Measurements from ENCODE around the gene ATG101. TPM values are rescaled to one million over a fixed set of nuclear protein-coding genes. Genes with fewer than 3 reads are reported as not detected.

Gene ATG101
- total and polyA plus RNA-seq, 2 of the 13 experiments (the other 11 are each of a cell fraction or from before 2014, with no cell fraction given) = 58.2 to 67.7 TPM

- TF ChIP-seq LBX2 (CRISPR knock-in tag; IDR thresholded peaks at IDR 0.05; ENCODE audit: borderline replicate concordance) (no peak), BRCA1 (CRISPR knock-in tag; IDR thresholded peaks at IDR 0.05) (no peak), ZFP91 (CRISPR knock-in tag; IDR thresholded peaks at IDR 0.05; ENCODE audit: borderline replicate concordance) (0 out of 2 replicates have a peak, but pooled peaks have one; percentile 16), SOX5 (CRISPR knock-in tag; IDR thresholded peaks at IDR 0.05; ENCODE audit: borderline replicate concordance) (no peak), SAFB2 (CRISPR knock-in tag; IDR thresholded peaks at IDR 0.05; ENCODE audit: borderline replicate concordance, low read depth) (no peak), TRAFD1 (CRISPR knock-in tag; IDR thresholded peaks at IDR 0.05; ENCODE audit: borderline replicate concordance) (no peak), PITX1 (CRISPR knock-in tag; IDR thresholded peaks at IDR 0.05) (0 out of 2 replicates have a peak, but pooled peaks have one; percentile 24), DBP (CRISPR knock-in tag; IDR thresholded peaks at IDR 0.05; ENCODE audit: not compliant biosample characterization) (no peak), HNRNPUL1 (IDR thresholded peaks at IDR 0.05; ENCODE audit: low read depth, low read length) (no peak), ZNF362 (CRISPR knock-in tag; IDR thresholded peaks at IDR 0.05; ENCODE audit: borderline replicate concordance) (no peak), DPF2 (CRISPR knock-in tag; IDR thresholded peaks at IDR 0.05; ENCODE audit: borderline replicate concordance, low read depth) (no peak), RFXANK (CRISPR knock-in tag; IDR thresholded peaks at IDR 0.05) (no peak), ZNF878 (CRISPR knock-in tag; IDR thresholded peaks at IDR 0.05) (peak; percentile 36; the same call in 1 of the 2 replicates), ZNF772 (CRISPR knock-in tag; IDR thresholded peaks at IDR 0.05) (no peak), KAT2B (IDR thresholded peaks at IDR 0.05; ENCODE audit: borderline replicate concordance, low read depth, low read length) (no peak), DNMT3B (CRISPR knock-in tag; conservative IDR thresholded peaks at IDR 0.05) (0 out of 2 replicates have a peak, but pooled peaks have one; percentile 52)
- TF ChIP-seq, protein P1, sequence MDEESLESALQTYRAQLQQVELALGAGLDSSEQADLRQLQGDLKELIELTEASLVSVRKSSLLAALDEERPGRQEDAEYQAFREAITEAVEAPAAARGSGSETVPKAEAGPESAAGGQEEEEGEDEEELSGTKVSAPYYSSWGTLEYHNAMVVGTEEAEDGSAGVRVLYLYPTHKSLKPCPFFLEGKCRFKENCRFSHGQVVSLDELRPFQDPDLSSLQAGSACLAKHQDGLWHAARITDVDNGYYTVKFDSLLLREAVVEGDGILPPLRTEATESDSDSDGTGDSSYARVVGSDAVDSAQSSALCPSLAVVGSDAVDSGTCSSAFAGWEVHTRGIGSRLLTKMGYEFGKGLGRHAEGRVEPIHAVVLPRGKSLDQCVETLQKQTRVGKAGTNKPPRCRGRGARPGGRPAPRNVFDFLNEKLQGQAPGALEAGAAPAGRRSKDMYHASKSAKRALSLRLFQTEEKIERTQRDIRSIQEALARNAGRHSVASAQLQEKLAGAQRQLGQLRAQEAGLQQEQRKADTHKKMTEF (CRISPR knock-in tag; IDR thresholded peaks at IDR 0.05) = peak; percentile 31; the same call in 1 of the 2 replicates
- TF ChIP-seq, protein P2, sequence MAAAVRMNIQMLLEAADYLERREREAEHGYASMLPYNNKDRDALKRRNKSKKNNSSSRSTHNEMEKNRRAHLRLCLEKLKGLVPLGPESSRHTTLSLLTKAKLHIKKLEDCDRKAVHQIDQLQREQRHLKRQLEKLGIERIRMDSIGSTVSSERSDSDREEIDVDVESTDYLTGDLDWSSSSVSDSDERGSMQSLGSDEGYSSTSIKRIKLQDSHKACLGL (CRISPR knock-in tag; IDR thresholded peaks at IDR 0.05) = peak; percentile 59; the same call in 1 of the 2 replicates
Measured at GRCh38 chr12:52036587-52037171, 33.1 kb upstream of the ATG101 start (continued).

Data from HepG2 (cell line).